ENCODE data around the gene ESPNL.
A peak's percentile ranks its signal among the peaks of the same experiment; 100 is the strongest.

The ESPNL gene

GRCh38 chr2:238082151-238082550 lies 18.0 kb upstream of the ESPNL start:
- no peak overlapping the region for H3K4me3 ChIP-seq (ENCODE audit: low read depth, low read length)
- no peak for TF ChIP-seq POLR2A (IDR thresholded peaks at IDR 0.05; ENCODE audit: extremely low read depth, insufficient read length)
- no peak for TF ChIP-seq MYC (IDR thresholded peaks at IDR 0.05; ENCODE audit: low read depth, low read length)
- no peak for TF ChIP-seq CTCF (IDR thresholded peaks at IDR 0.05; ENCODE audit: low read depth, low read length)
- no peak for TF ChIP-seq MAX (IDR thresholded peaks at IDR 0.05; ENCODE audit: low read depth, low read length)
- DNase-seq (ENCODE audit: low read depth) = no peak

DNA sequence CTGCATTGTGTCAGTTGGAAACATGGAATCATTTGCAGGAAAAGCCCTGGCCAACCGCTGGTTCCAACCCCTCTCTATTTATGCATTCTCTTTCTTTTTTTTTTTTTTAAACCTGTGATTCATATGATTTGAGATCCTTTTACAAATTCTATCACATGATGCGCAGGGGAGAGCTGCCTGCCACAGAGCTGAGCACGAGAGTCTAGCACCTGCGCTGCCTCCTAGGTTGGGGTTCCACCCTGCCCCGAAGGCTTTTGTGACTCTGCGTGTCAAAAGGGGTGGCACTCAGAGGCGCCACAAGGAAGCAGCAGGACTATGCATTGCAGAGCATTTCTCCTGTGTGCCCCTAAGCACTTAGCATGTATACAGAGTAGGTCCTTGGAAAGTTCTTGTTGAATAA lies 17.3 kb upstream of the ESPNL start:
- DNase-seq (ENCODE audit: low read depth) = no peak
- no peak for TF ChIP-seq CTCF (IDR thresholded peaks at IDR 0.05; ENCODE audit: low read depth, low read length)
- H3K4me3 ChIP-seq (ENCODE audit: low read depth, low read length) = no peak overlapping the region

DNA sequence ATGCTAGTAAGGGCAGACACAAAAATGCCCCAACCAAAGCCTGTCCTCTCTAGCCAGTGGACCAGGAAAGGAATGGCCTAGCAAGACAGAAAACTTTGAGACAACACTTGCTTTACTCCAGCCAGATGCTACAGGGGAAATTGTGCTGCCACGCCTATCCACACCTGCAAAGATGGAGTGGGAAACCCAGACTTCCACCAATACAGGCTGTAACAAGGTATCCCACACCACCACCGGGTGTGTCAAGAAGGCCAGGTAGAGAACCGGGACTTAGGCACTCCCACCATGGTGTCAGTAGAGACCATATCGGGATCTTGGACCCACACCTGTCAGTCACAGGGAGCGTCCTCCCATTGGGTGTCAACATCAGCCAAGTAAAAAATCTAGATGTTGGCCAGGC lies 16.2 kb upstream of the ESPNL start:
- no peak overlapping the region for H3K4me3 ChIP-seq (ENCODE audit: low read depth, low read length)
- DNase-seq (ENCODE audit: low read depth) = no peak
- TF ChIP-seq POLR2A (IDR thresholded peaks at IDR 0.05; ENCODE audit: extremely low read depth, insufficient read length) = no peak
- no peak for TF ChIP-seq MYC (IDR thresholded peaks at IDR 0.05; ENCODE audit: low read depth, low read length)
- TF ChIP-seq MAX (IDR thresholded peaks at IDR 0.05; ENCODE audit: low read depth, low read length) = no peak
- no peak for TF ChIP-seq CTCF (IDR thresholded peaks at IDR 0.05; ENCODE audit: low read depth, low read length)

DNA sequence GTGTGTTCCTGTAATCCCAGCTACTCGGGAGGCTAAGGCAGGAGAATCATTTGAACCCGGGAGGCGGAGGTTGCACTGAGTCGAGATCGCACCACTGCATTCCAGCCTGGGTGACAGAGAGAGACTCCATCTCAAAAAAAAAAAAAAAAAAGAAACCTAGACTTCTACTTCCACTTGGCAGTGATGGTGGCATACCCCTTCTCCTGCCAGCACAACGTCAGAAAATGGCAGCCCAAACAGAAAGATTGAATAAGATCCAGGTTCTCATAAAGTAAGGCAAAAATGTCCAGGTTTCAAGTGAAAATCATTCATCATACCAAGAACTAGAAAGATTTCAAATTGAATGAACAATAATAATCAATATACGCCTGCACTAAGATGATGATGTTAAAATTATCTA lies 15.4 kb upstream of the ESPNL start:
- TF ChIP-seq POLR2A (IDR thresholded peaks at IDR 0.05; ENCODE audit: extremely low read depth, insufficient read length) (no peak), CTCF (IDR thresholded peaks at IDR 0.05; ENCODE audit: low read depth, low read length) (no peak), MAX (IDR thresholded peaks at IDR 0.05; ENCODE audit: low read depth, low read length) (no peak), MYC (IDR thresholded peaks at IDR 0.05; ENCODE audit: low read depth, low read length) (no peak)
- H3K4me3 ChIP-seq (ENCODE audit: low read depth, low read length) = no peak overlapping the region

DNA sequence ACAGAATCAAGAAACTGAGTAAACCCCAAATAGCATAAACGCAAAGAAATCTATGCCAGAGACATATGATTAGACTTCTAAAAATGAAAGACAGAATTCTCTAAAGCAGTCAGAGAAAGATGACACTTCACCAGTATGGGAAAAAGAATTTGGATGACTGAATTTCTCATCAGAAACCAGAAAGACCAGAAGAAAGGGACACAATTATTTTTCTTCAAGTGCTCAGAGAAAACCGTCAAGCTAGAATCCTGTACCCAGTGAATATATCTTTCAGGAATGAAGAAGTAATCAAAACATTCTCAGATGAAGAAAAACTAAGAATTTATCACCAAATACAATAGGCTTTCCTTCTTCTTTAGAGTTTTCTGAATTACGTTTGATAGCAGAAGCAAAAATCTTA lies 14.2 kb upstream of the ESPNL start:
- TF ChIP-seq CTCF (IDR thresholded peaks at IDR 0.05; ENCODE audit: low read depth, low read length) (no peak), MAX (IDR thresholded peaks at IDR 0.05; ENCODE audit: low read depth, low read length) (no peak), POLR2A (IDR thresholded peaks at IDR 0.05; ENCODE audit: extremely low read depth, insufficient read length) (no peak), MYC (IDR thresholded peaks at IDR 0.05; ENCODE audit: low read depth, low read length) (no peak)
- no peak overlapping the region for H3K4me3 ChIP-seq (ENCODE audit: low read depth, low read length)
- no peak for DNase-seq (ENCODE audit: low read depth)

More for the DNA sequence above, 15.4 kb upstream of the ESPNL start:
- no peak for DNase-seq (ENCODE audit: low read depth)

DNA sequence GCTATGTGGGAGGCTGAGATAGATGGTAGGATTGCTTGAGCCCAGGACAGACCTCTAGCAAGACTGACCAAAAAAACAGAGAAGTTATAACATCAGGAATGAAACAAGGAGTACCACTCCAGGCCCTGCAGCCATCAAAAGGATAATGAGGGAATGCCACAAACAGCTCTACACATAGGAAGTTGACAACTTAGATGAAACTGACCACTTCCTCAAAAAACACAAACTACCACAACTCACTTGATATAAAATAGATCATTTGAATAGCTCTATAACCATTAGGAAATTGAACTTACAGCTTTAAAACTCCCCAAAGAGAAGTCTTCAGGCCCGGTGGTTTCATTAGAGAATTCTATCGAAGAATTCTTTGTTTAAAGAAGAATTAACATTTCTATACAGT lies 12.9 kb upstream of the ESPNL start:
- H3K4me3 ChIP-seq (ENCODE audit: low read depth, low read length) = no peak overlapping the region
- peak; percentile 58 for DNase-seq (ENCODE audit: low read depth)

More for the DNA sequence above, 12.9 kb upstream of the ESPNL start:
- no peak for TF ChIP-seq MYC (IDR thresholded peaks at IDR 0.05; ENCODE audit: low read depth, low read length)
- no peak for TF ChIP-seq MAX (IDR thresholded peaks at IDR 0.05; ENCODE audit: low read depth, low read length)
- TF ChIP-seq POLR2A (IDR thresholded peaks at IDR 0.05; ENCODE audit: extremely low read depth, insufficient read length) = no peak
- TF ChIP-seq CTCF (IDR thresholded peaks at IDR 0.05; ENCODE audit: low read depth, low read length) = no peak
